B cell (primary cell): ENCODE data around the gene ARHGAP15.

ENCODE experiments used
- EZH2 ChIP-seq: IDR thresholded peaks from 2 replicates; pipeline ENCODE4 v1.6.1; 2012; ENCODE audit warnings: borderline replicate concordance, low read depth, mild to moderate bottlenecking, moderate library complexity, low read length; ENCODE audit not compliant: insufficient read depth, poor library complexity, severe bottlenecking
- TF ChIP-seq, protein P1 (sequence below): fragments of 200-600 bp; IDR thresholded peaks from one replicate; pipeline ENCODE4 v1.8.0; 2022; ENCODE audit warnings: antibody characterized with exemption, mild to moderate bottlenecking

GRCh38 chr2:143514413-143514812 lies 385.2 kb downstream of the ARHGAP15 start:
- TF ChIP-seq, protein P1, sequence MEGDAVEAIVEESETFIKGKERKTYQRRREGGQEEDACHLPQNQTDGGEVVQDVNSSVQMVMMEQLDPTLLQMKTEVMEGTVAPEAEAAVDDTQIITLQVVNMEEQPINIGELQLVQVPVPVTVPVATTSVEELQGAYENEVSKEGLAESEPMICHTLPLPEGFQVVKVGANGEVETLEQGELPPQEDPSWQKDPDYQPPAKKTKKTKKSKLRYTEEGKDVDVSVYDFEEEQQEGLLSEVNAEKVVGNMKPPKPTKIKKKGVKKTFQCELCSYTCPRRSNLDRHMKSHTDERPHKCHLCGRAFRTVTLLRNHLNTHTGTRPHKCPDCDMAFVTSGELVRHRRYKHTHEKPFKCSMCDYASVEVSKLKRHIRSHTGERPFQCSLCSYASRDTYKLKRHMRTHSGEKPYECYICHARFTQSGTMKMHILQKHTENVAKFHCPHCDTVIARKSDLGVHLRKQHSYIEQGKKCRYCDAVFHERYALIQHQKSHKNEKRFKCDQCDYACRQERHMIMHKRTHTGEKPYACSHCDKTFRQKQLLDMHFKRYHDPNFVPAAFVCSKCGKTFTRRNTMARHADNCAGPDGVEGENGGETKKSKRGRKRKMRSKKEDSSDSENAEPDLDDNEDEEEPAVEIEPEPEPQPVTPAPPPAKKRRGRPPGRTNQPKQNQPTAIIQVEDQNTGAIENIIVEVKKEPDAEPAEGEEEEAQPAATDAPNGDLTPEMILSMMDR, result no peak
- no peak for TF ChIP-seq EZH2
